ENCODE measurements around the gene HECTD1. TPM values are rescaled to one million over a fixed set of nuclear protein-coding genes. Genes with fewer than 3 reads are reported as not detected.
A peak's percentile ranks its signal among the peaks of the same experiment; 100 is the strongest.

Gene HECTD1
- total RNA-seq, 1 experiment from 2014 or later, result 160 TPM

DNA sequence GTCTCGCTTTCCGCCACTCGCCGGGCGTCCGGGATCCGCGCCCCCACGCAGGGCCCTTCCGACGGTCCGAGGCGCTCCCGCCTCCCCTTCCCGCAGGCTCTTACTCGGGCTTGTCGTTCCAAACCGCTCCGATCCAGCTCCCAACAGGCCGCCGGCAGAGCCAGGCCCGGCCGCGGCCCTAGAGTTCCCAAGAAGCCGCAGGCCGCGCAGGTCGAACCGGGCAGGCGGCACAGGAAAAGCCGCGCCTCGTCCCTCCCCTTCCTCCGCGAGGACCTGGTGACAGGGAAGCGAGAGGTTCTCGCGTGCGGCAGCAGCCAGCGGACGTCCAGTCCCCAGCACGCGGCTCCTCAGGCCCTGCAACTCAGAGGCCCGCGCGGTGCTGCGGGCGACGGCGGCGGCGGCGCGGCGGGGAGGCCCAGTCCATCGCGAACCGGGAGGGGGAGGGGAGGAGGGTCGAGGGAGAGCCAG lies 272 bp downstream of the HECTD1 start:
- H3K9ac ChIP-seq (ENCODE audit: low read length), result peak overlapping the region; percentile 97
- peaks cover 52% of the 10 kb centered on the region for H3K79me2 ChIP-seq (ENCODE audit: insufficient read depth, low read length)
- DNase-seq (ENCODE audit: low read depth, low spot score) (no peak), ATAC-seq (peak; percentile 53)
- no peaks in the 10 kb centered on the region for H3K9me3 ChIP-seq (ENCODE audit: control insufficient read depth in 1 of 2, insufficient read depth in 1 of 2, low read depth in 1 of 2, low read length in 2 of 2)
- TF ChIP-seq CBX3 (IDR thresholded peaks at IDR 0.05; ENCODE audit: low read depth), result 0 out of 2 replicates have a peak, but pooled peaks have one; percentile 5
- peak; percentile 75 for TF ChIP-seq POLR2AphosphoS5 (IDR thresholded peaks at IDR 0.05; ENCODE audit: low read depth, low read length)
- peak; percentile 100 for TF ChIP-seq ZFX (IDR thresholded peaks at IDR 0.05)
- TF ChIP-seq CEBPB (IDR thresholded peaks at IDR 0.05; ENCODE audit: low read depth), result no peak
- TF ChIP-seq, protein P1, sequence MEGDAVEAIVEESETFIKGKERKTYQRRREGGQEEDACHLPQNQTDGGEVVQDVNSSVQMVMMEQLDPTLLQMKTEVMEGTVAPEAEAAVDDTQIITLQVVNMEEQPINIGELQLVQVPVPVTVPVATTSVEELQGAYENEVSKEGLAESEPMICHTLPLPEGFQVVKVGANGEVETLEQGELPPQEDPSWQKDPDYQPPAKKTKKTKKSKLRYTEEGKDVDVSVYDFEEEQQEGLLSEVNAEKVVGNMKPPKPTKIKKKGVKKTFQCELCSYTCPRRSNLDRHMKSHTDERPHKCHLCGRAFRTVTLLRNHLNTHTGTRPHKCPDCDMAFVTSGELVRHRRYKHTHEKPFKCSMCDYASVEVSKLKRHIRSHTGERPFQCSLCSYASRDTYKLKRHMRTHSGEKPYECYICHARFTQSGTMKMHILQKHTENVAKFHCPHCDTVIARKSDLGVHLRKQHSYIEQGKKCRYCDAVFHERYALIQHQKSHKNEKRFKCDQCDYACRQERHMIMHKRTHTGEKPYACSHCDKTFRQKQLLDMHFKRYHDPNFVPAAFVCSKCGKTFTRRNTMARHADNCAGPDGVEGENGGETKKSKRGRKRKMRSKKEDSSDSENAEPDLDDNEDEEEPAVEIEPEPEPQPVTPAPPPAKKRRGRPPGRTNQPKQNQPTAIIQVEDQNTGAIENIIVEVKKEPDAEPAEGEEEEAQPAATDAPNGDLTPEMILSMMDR (IDR thresholded peaks at IDR 0.05 in 2 of 3, conservative IDR thresholded peaks at IDR 0.05 in 1 of 3; ENCODE audit: borderline replicate concordance in 1 of 3, insufficient read depth in 1 of 3, low read depth in 2 of 3, low read length in 2 of 3), result no peak
- peak; percentile 16 for TF ChIP-seq POLR2A (IDR thresholded peaks at IDR 0.05; ENCODE audit: borderline replicate concordance, extremely low read depth, insufficient read depth, insufficient read length)
- no peak for TF ChIP-seq EZH2phosphoT487 (IDR thresholded peaks at IDR 0.05; ENCODE audit: borderline replicate concordance)
- TF ChIP-seq YY1 (IDR thresholded peaks at IDR 0.05; ENCODE audit: extremely low read depth, insufficient replicate concordance, low read depth, low read length), result no peak
- TF ChIP-seq, protein P2, sequence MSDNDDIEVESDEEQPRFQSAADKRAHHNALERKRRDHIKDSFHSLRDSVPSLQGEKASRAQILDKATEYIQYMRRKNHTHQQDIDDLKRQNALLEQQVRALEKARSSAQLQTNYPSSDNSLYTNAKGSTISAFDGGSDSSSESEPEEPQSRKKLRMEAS (IDR thresholded peaks at IDR 0.05), result peak; percentile 50; the same call in 1 of the 2 replicates
- BruUV-seq (replicated peaks), result no TSS peak
- no peaks in the 10 kb centered on the region for H3K9me2 ChIP-seq (ENCODE audit: insufficient read depth)
- peak overlapping the region; percentile 83 to 84 for H3K4me3 ChIP-seq (replicated peaks in 1 of 2; ENCODE audit: low read depth in 1 of 2, low read length in 2 of 2)
- H3K27ac ChIP-seq (ENCODE audit: low read depth, low read length), result peak overlapping the region; percentile 99
- H2AFZ ChIP-seq (ENCODE audit: low read depth, low read length, poor library complexity, severe bottlenecking), result no peak overlapping the region
- H3K4me2 ChIP-seq (ENCODE audit: low read length), result peak overlapping the region; percentile 93
- ChIA-PET CTCF (interaction anchor here (1.0 to 2.8 kb wide), 7 partner anchors 10 to 67 kb away, joined by 3 to 13 read pairs (median 5); no protein-coding TSS in a partner anchor), POLR2A (interaction anchor here (0.6 to 4.2 kb wide), 6 partner anchors 12 to 91 kb away, joined by 3 to 29 read pairs (median 4); no protein-coding TSS in a partner anchor), RAD21 (ENCODE audit: low non-redundant PET in 1 of 2, low total read pairs in 2 of 2, uncharacterized antibody in 2 of 2, unreplicated experiment in 2 of 2) (no interaction called here)
- H3K36me3 ChIP-seq (ENCODE audit: control insufficient read depth in 1 of 2, insufficient read depth in 2 of 2, low read length in 2 of 2), result peaks cover 0 to 10% of the 10 kb centered on the region in 2 experiments; a peak in 1 of 4 replicates
- intact Hi-C loops (cut with micrococcal nuclease), result loop anchor here (10.0 kb wide), 1 partner anchor 147 kb away; no protein-coding TSS in a partner anchor
- H3K4me1 ChIP-seq (ENCODE audit: control insufficient read depth in 1 of 2, insufficient read depth in 2 of 2, low read length in 2 of 2), result peaks cover 18 to 35% of the 10 kb centered on the region in 2 experiments
- H4K20me1 ChIP-seq (ENCODE audit: insufficient read depth), result peaks cover 3% of the 10 kb centered on the region; the same call in 1 of the 2 replicates
- H3K27me3 ChIP-seq (ENCODE audit: insufficient read depth, low read length), result no peaks in the 10 kb centered on the region

Measured in HCT116 (cell line).